Spleen (tissue), 11 donors: ENCODE results near the gene UVSSA. TPM values are rescaled to one million over a fixed set of nuclear protein-coding genes. Genes with fewer than 3 reads are reported as not detected.

ENCODE experiments used
- DNase-seq: peaks from one replicate; pipeline ENCODE4 v3.0.0-alpha.2; 2020
- H3K27ac ChIP-seq, 8 donors: fragments of 200-600 bp; sonication (generic) in 7 of 8; 1 replicate in 4 of 8; 2 replicates in 4 of 8; pipeline versions ENCODE4 v1.5.0 to v1.8.0; 2016 to 2021; ENCODE audit warnings: inconsistent platforms in 4 of 8, mild to moderate bottlenecking in 4 of 8, moderate library complexity in 1 of 8
- H3K27me3 ChIP-seq, 7 donors: fragments of 200-600 bp; sonication (generic) in 6 of 7; replicated peaks in 1 of 7; 1 replicate in 4 of 7; 2 replicates in 3 of 7; pipeline versions ENCODE4 v1.5.0 to v1.8.0; 2016 to 2021; ENCODE audit warnings: inconsistent platforms in 3 of 7, mild to moderate bottlenecking in 1 of 7
- H3K36me3 ChIP-seq, 6 donors: fragments of 200-600 bp; sonication (generic) in 5 of 6; 1 replicate in 4 of 6; 2 replicates in 2 of 6; pipeline versions ENCODE4 v1.5.0 to v1.8.0; 2016 to 2021; ENCODE audit warnings: inconsistent platforms in 2 of 6
- H3K4me1 ChIP-seq, 6 donors: fragments of 200-600 bp; sonication (generic) in 5 of 6; 1 replicate in 3 of 6; 2 replicates in 3 of 6; pipeline versions ENCODE4 v1.5.0 to v1.8.0; 2016 to 2021; ENCODE audit warnings: inconsistent platforms in 3 of 6
- H3K4me3 ChIP-seq, 8 donors: fragments of 200-600 bp; sonication (generic) in 7 of 8; 1 replicate in 4 of 8; 2 replicates in 4 of 8; pipeline versions ENCODE4 v1.5.0 to v1.8.0; 2016 to 2021; ENCODE audit warnings: inconsistent platforms in 4 of 8, mild to moderate bottlenecking in 4 of 8, moderate library complexity in 2 of 8
- H3K9me3 ChIP-seq, 8 donors: fragments of 200-600 bp; sonication (generic) in 7 of 8; 1 replicate in 4 of 8; 2 replicates in 4 of 8; pipeline versions ENCODE4 v1.5.0 to v1.8.0; 2016 to 2021; ENCODE audit warnings: inconsistent platforms in 4 of 8
- CTCF ChIP-seq, 11 experiments: fragments of 200-600 bp in 7 of 11; fragments of 450-650 bp in 4 of 11; sonication (generic) in 4 of 11; IDR thresholded peaks in 8 of 11; conservative IDR thresholded peaks in 3 of 11; 1 replicate in 7 of 11; 2 replicates in 4 of 11; pipeline versions ENCODE4 v1.4.0 to v1.8.0; 2016 to 2021; ENCODE audit warnings: antibody characterized with exemption in 11 of 11, inconsistent platforms in 4 of 11, mild to moderate bottlenecking in 1 of 11
- POLR2A ChIP-seq, 3 donors: fragments of 450-650 bp; IDR thresholded peaks; one replicate each; pipeline ENCODE4 v1.5.1; 2017; ENCODE audit warnings: antibody characterized with exemption in 3 of 3, mild to moderate bottlenecking in 1 of 3
- POLR2AphosphoS5 ChIP-seq, 3 donors: sonication (generic); formaldehyde crosslinking; IDR thresholded peaks; one replicate each; pipeline ENCODE4 v1.5.1; 2017; ENCODE audit warnings: antibody characterized with exemption in 3 of 3
- WGBS, 5 donors: extraction: QIAGEN DNeasy Blood & Tissue Kit in 3 of 5; methylation state at CpG; one replicate each; pipeline versions ENCODE4 v1.1.5 to v1.1.7; 2013 to 2018; 5-methylcytosine and 5-hydroxymethylcytosine counted together
- intact Hi-C: fragments of 100-400 bp; cut with DNase I; formaldehyde crosslinking; loops from one replicate; pipeline ENCODE4 v1.15.0; 2023; ENCODE audit warnings: low total_unique reads
- polyA plus RNA-seq, 3 donors: library from polyadenylated mRNA; stranded (reverse); fragments of 200-250 nt; gene quantifications; one replicate each; pipeline ENCODE4 v1.2.1, GENCODE V29; 2013
- total RNA-seq, 7 donors: library from RNA; depleted of rRNA in 3 of 7; stranded (reverse); fragments of >200 nt in 3 of 7; fragmentation: NEBNext Ultra II Directional in 4 of 7; extraction: Animal tissue kit (Norgen Biotek cat#: 25700) in 4 of 7; gene quantifications; one replicate each; pipeline versions ENCODE4 v1.1.0 to v1.2.1, GENCODE V29; 2016 to 2021
- donor health status: healthy with polysubstance abuse.
- donor health status: DM: no; HTN: no; CAD: no; lungs with moderate emphysema.
- donor health status: DM: no; HTN: no; CAD: no.
- donor health status: Bipolar disorder and iron deficiency.
- donor health status: healthy.
- donor health status: DM: no; HTN: no; CAD: no.
- donor health status: DM: yes; HTN: yes; CAD: no.

Gene UVSSA
- total and polyA plus RNA-seq, 10 donors, result 3.0 to 54.0 (median 26.8) TPM

- intact Hi-C loops, result loop anchor here (5.0 kb wide), 1 partner anchor 272 kb away; no protein-coding TSS in a partner anchor
- no peaks in the 10 kb centered on the region for H3K9me3 ChIP-seq
- H3K4me1 ChIP-seq, result peaks cover 4 to 40% (median 12%) of the 10 kb centered on the region in 6 donors
- H3K27me3 ChIP-seq, result no peaks in the 10 kb centered on the region
- 75 to 96% (median 94%) methylated on average over 2 to 14 of the region's 14 CpGs for WGBS, 5 donors
- DNase-seq, result no peak
- peaks cover 0 to 94% (median 47%) of the 10 kb centered on the region in 6 donors for H3K36me3 ChIP-seq
- no peak overlapping the region for H3K27ac ChIP-seq
- TF ChIP-seq CTCF (IDR thresholded peaks at IDR 0.05 in 8 of 11, conservative IDR thresholded peaks at IDR 0.05 in 3 of 11), result no peak
- TF ChIP-seq POLR2A (IDR thresholded peaks at IDR 0.05), result no peak
- no peak for TF ChIP-seq POLR2AphosphoS5 (IDR thresholded peaks at IDR 0.05)
- no peak overlapping the region for H3K4me3 ChIP-seq
These were observed 8.4 kb downstream of the UVSSA start for GRCh38 chr4:1355378-1355777.

GRCh38 chr4:1356181-1356998 lies 9.4 kb downstream of the UVSSA start:
- intact Hi-C loops, result loop anchor here (5.0 kb wide), 1 partner anchor 271 kb away; no protein-coding TSS in a partner anchor
- 47 to 67% (median 56%) methylated on average over 21 to 28 of the region's 28 CpGs for WGBS, 5 donors
- no peak overlapping the region for H3K4me3 ChIP-seq
- TF ChIP-seq POLR2A (IDR thresholded peaks at IDR 0.05) (no peak), CTCF (IDR thresholded peaks at IDR 0.05 in 8 of 11, conservative IDR thresholded peaks at IDR 0.05 in 3 of 11) (peak; percentile 27 to 90 (median 82))
- no peaks in the 10 kb centered on the region for H3K9me3 ChIP-seq
- H3K27ac ChIP-seq, result no peak overlapping the region
- DNase-seq, result peak; percentile 88
- H3K36me3 ChIP-seq, result peaks cover 0 to 96% (median 47%) of the 10 kb centered on the region in 6 donors
- H3K27me3 ChIP-seq, result no peaks in the 10 kb centered on the region
- H3K4me1 ChIP-seq, result peaks cover 4 to 30% (median 12%) of the 10 kb centered on the region in 6 donors

- 91 to 97% (median 96%) methylated on average over 13 to 27 of the region's 27 CpGs for WGBS, 5 donors
- Histone ChIP-seq H3K4me1 (peaks cover 0 to 18% (median 4%) of the 10 kb centered on the region in 6 donors), H3K4me3 (no peak overlapping the region), H3K9me3 (no peaks in the 10 kb centered on the region), H3K36me3 (peaks cover 0 to 96% (median 46%) of the 10 kb centered on the region in 6 donors), H3K27me3 (no peaks in the 10 kb centered on the region), H3K27ac (no peak overlapping the region)
- intact Hi-C loops, result loop anchor here (5.0 kb wide), 1 partner anchor 270 kb away; no protein-coding TSS in a partner anchor
- TF ChIP-seq POLR2AphosphoS5 (IDR thresholded peaks at IDR 0.05) (no peak), POLR2A (IDR thresholded peaks at IDR 0.05) (no peak), CTCF (IDR thresholded peaks at IDR 0.05 in 8 of 11, conservative IDR thresholded peaks at IDR 0.05 in 3 of 11) (no peak)
- DNase-seq, result no peak
These were observed 10.6 kb downstream of the UVSSA start for GRCh38 chr4:1357356-1358248.
